Adrenal gland (tissue), 5 donors: Measurements from ENCODE around the gene FGFBP2.

ENCODE experiments used
- POLR2A ChIP-seq, 2 donors: fragments of 450-650 bp; IDR thresholded peaks; one replicate each; pipeline ENCODE4 v1.6.1; 2017; ENCODE audit warnings: antibody characterized with exemption in 2 of 2, mild to moderate bottlenecking in 2 of 2, moderate library complexity in 1 of 2
- TF ChIP-seq, protein P1 (sequence below), 6 experiments: fragments of 450-650 bp in 4 of 6; fragments of 200-600 bp in 2 of 6; sonication (generic) in 1 of 6; IDR thresholded peaks; 1 replicate in 5 of 6; 2 replicates in 1 of 6; pipeline versions ENCODE4 v1.5.1 to v1.8.0; 2016 to 2021; ENCODE audit warnings: antibody characterized with exemption in 6 of 6, mild to moderate bottlenecking in 2 of 6, moderate library complexity in 1 of 6
- donor health status: DM: no; HTN: no; CAD: no.

DNA sequence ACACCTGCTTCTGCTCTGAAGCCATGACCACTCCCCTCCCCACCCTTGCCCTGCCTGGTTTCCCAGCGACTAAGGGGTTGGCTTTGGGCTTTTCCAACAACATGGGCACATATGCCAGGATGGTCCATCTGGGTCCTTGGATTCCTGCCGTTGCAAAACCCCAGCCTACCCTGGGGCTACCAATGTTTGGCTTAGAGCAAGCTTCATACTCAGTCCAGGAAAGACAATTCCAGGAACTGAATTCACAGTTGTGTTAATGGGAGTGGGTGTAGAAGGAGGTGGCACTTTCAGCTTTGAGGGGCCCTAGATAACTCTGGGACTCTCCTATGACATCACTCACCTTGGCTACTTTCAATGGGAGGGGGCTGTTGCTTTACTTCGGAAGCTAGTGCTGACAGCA is 33.4 kb downstream of the FGFBP2 start:
- TF ChIP-seq, protein P1, sequence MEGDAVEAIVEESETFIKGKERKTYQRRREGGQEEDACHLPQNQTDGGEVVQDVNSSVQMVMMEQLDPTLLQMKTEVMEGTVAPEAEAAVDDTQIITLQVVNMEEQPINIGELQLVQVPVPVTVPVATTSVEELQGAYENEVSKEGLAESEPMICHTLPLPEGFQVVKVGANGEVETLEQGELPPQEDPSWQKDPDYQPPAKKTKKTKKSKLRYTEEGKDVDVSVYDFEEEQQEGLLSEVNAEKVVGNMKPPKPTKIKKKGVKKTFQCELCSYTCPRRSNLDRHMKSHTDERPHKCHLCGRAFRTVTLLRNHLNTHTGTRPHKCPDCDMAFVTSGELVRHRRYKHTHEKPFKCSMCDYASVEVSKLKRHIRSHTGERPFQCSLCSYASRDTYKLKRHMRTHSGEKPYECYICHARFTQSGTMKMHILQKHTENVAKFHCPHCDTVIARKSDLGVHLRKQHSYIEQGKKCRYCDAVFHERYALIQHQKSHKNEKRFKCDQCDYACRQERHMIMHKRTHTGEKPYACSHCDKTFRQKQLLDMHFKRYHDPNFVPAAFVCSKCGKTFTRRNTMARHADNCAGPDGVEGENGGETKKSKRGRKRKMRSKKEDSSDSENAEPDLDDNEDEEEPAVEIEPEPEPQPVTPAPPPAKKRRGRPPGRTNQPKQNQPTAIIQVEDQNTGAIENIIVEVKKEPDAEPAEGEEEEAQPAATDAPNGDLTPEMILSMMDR (IDR thresholded peaks at IDR 0.05), result no peak
- TF ChIP-seq POLR2A (IDR thresholded peaks at IDR 0.05), result no peak
